Lung (tissue), 12 donors: ENCODE results near the gene CDC14A. TPM values are rescaled to one million over a fixed set of nuclear protein-coding genes. Genes with fewer than 3 reads are reported as not detected.
"Not testable (repeated sequence)": the region's sequence is repeated elsewhere in the genome, so short reads cannot be mapped to it uniquely, and the experiment has no call there.

Experiments
- ATAC-seq: fragments of 200-7000 bp; cut with Tn5 transposase; one replicate; pipeline ENCODE4 v1.9.1; 2020; ENCODE audit warnings: moderate number of reproducible peaks; ENCODE audit not compliant: insufficient read depth, low FRiP score
- DNase-seq, 3 donors: peaks; one replicate each; pipeline ENCODE4 v3.0.0-alpha.2; 2013 to 2017
- H3K27ac ChIP-seq, 2 donors: one replicate each; pipeline ENCODE4 v1.5.1; 2013; ENCODE audit warnings: mild to moderate bottlenecking in 2 of 2, moderate library complexity in 2 of 2, control low read depth in 1 of 2, inconsistent platforms in 1 of 2, low read depth in 1 of 2, low read length in 1 of 2
- H3K27me3 ChIP-seq, 3 donors: one replicate each; pipeline ENCODE4 v1.5.1; 2013; ENCODE audit warnings: low read length in 2 of 3; ENCODE audit not compliant: control insufficient read depth in 3 of 3, insufficient read depth in 3 of 3
- H3K36me3 ChIP-seq, 4 donors: one replicate each; pipeline ENCODE4 v1.5.1; 2013; ENCODE audit warnings: low read length in 4 of 4, mild to moderate bottlenecking in 1 of 4, moderate library complexity in 1 of 4; ENCODE audit not compliant: control insufficient read depth in 4 of 4, insufficient read depth in 4 of 4
- H3K4me1 ChIP-seq, 5 donors: one replicate each; pipeline ENCODE4 v1.5.1; 2013; ENCODE audit warnings: low read length in 5 of 5, mild to moderate bottlenecking in 2 of 5, moderate library complexity in 1 of 5; ENCODE audit not compliant: control insufficient read depth in 5 of 5, insufficient read depth in 5 of 5
- H3K4me3 ChIP-seq: one replicate; pipeline ENCODE4 v1.5.1; 2013; ENCODE audit warnings: mild to moderate bottlenecking, control low read depth, moderate library complexity
- H3K9ac ChIP-seq, 2 donors: one replicate each; pipeline ENCODE4 v1.5.1; 2013; ENCODE audit warnings: low read length in 2 of 2, control low read depth in 1 of 2; ENCODE audit not compliant: insufficient read depth in 1 of 2
- H3K9me3 ChIP-seq, 4 donors: one replicate each; pipeline ENCODE4 v1.5.1; 2013; ENCODE audit warnings: low read length in 3 of 4, mild to moderate bottlenecking in 1 of 4, moderate library complexity in 1 of 4; ENCODE audit not compliant: control insufficient read depth in 4 of 4, insufficient read depth in 3 of 4
- CTCF ChIP-seq: IDR thresholded peaks from 2 replicates; pipeline ENCODE4 v1.5.1; 2012; ENCODE audit warnings: mild to moderate bottlenecking; ENCODE audit errors: control extremely low read depth, extremely low read depth
- WGBS, 2 donors: extraction: QIAGEN DNeasy Blood & Tissue Kit; methylation state at CpG; one replicate each; pipeline ENCODE4 v1.1.7; 2013; 5-methylcytosine and 5-hydroxymethylcytosine counted together
- polyA plus RNA-seq, 2 donors: library from polyadenylated mRNA; stranded (reverse); fragments of 200-250 nt; gene quantifications; one replicate each; pipeline ENCODE4 v1.2.1, GENCODE V29; 2013
- total RNA-seq, 2 donors: library from RNA; depleted of rRNA in 1 of 2; stranded (reverse); fragments of >200 nt in 1 of 2; gene quantifications; one replicate each; pipeline ENCODE4 v1.2.1, GENCODE V29; 2014 to 2021
- donor health status: control.
- donor health status: control.
- donor health status: Bipolar disorder and iron deficiency.
- donor health status: healthy.
- donor health status: DM: yes; HTN: yes; CAD: no.

Gene CDC14A
- total and polyA plus RNA-seq, 4 donors = 3.6 to 45.4 (median 12.1) TPM

- DNase-seq (peak; percentile 46 to 76 (median 68)), ATAC-seq (no peak)
- peak overlapping the region in 1 of 2 donors; percentile 17 for H3K9ac ChIP-seq
- TF ChIP-seq CTCF = no peak
- H3K9me3 ChIP-seq = no peaks in the 10 kb centered on the region
- H3K36me3 ChIP-seq = peaks cover 0 to 7% (median 1%) of the 10 kb centered on the region in 4 donors
- WGBS, 2 donors = 16 to 38% methylated on average over 2 of the region's 2 CpGs
- H3K4me1 ChIP-seq = peaks cover 0 to 16% (median 0%) of the 10 kb centered on the region in 5 donors
- H3K4me3 ChIP-seq = no peak overlapping the region
- no peak overlapping the region for H3K27ac ChIP-seq
- no peaks in the 10 kb centered on the region for H3K27me3 ChIP-seq
These were observed 48.1 kb downstream of the CDC14A start for GRCh38 chr1:100400404-100400803.

DNA sequence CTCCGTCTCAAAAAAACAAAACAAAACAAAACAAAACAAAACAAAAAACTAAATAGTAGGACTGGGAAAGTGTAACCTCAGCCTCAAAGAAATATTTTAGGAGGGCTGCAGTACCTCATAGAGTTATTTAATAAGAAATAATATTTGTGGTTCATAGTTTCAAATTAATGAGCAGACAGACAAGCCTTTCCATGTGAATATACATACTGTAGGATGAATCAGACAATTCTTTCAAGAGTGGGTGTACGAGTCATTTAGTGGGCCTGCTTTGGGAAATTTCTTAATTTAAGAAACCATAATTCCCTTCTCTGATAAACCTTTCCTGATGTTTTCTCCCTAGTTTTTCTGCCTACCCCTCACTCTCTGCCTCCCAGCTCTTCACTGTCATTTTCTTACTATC is 52.5 kb downstream of the CDC14A start:
- ATAC-seq (no peak), DNase-seq (no peak)
- Histone ChIP-seq H3K4me3 (no peak overlapping the region), H3K9ac (no peak overlapping the region), H3K4me1 (peaks cover 0 to 14% (median 0%) of the 10 kb centered on the region in 5 donors), H3K27me3 (no peaks in the 10 kb centered on the region), H3K27ac (no peak overlapping the region), H3K9me3 (no peaks in the 10 kb centered on the region), H3K36me3 (peaks cover 0 to 7% (median 1%) of the 10 kb centered on the region in 4 donors)
- 89 to 93% methylated on average over 2 of the region's 2 CpGs for WGBS, 2 donors
- TF ChIP-seq CTCF = no peak

DNA sequence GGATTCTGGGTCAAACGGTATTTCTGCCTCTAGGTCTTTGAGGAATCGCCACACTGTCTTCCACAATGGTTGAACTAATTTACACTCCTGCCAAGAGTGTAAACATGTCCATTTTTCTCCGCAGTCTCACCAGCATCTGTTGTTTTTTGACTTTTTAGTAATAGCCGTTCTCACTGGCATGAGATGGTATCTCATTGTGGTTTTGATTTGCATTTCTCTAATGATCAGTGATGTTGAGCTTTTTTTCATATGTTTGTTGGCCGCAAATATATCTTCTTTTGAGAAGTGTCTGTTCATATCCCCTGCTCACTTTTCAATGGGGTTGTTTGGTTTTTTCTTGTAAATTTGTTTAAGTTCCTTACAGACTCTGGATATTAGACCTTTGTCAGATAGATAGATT is 53.6 kb downstream of the CDC14A start:
- not testable (repeated sequence) for ATAC-seq, DNase-seq, H3K9ac ChIP-seq, H3K36me3 ChIP-seq, H3K27ac ChIP-seq, H3K4me1 ChIP-seq, H3K9me3 ChIP-seq, H3K4me3 ChIP-seq, H3K27me3 ChIP-seq
- 90 to 91% methylated on average over 5 of the region's 5 CpGs for WGBS, 2 donors

- not testable (repeated sequence) for H3K27ac ChIP-seq, ATAC-seq, H3K27me3 ChIP-seq, H3K9ac ChIP-seq, H3K4me3 ChIP-seq, H3K9me3 ChIP-seq, H3K36me3 ChIP-seq, H3K4me1 ChIP-seq, DNase-seq
- WGBS, 2 donors = 97 to 99% methylated on average over 3 of the region's 3 CpGs
These were observed 55.1 kb downstream of the CDC14A start for GRCh38 chr1:100407390-100407789.
